A673 (cell line): ENCODE data around the gene ECE1. TPM values are rescaled to one million over a fixed set of nuclear protein-coding genes. Genes with fewer than 3 reads are reported as not detected.

Experiments
- BruUV-seq: library from RNA; stranded (reverse); fragments of 400-500 nt; replicated peaks from 2 replicates; lab custom pipeline; 2021; lab: Mats Ljungman, UMichigan
- CTCF ChIA-PET: fragments of 300-600 bp; sonication (Branson Sonifier 250); formaldehyde crosslinking; loops from one replicate; lab custom pipeline; 2022; ENCODE audit warnings: antibody characterized with exemption; lab: Charles Lee
- POLR2A ChIA-PET: fragments of 300-600 bp; sonication (Branson Sonifier 250); formaldehyde crosslinking; loops from one replicate; lab custom pipeline; 2022; ENCODE audit warnings: antibody characterized with exemption; ENCODE audit not compliant: low non-redundant PET; lab: Charles Lee
- DNase-seq: peaks from one replicate; pipeline ENCODE4 v3.0.0-alpha.2; 2015; ENCODE audit warnings: low spot score
- H3K27ac ChIP-seq: fragments of 200-600 bp; sonication (generic); 2 replicates; pipeline ENCODE4 v1.5.1; 2016; ENCODE audit warnings: mixed run types, low read depth, mild to moderate bottlenecking, mixed read lengths, antibody characterized with exemption, low read length; ENCODE audit not compliant: poor library complexity, severe bottlenecking
- H3K27me3 ChIP-seq: fragments of 200-600 bp; sonication (generic); replicated peaks from 2 replicates; pipeline ENCODE4 v1.6.1; 2017; ENCODE audit warnings: mixed run types, low read depth, mild to moderate bottlenecking, mixed read lengths, antibody characterized with exemption, low read length; ENCODE audit not compliant: insufficient read depth, poor library complexity
- H3K36me3 ChIP-seq: fragments of 200-600 bp; sonication (generic); 2 replicates; pipeline ENCODE4 v1.6.1; 2016; ENCODE audit warnings: mixed run types, mild to moderate bottlenecking, mixed read lengths, antibody characterized with exemption, low read length; ENCODE audit not compliant: insufficient read depth, poor library complexity, severe bottlenecking
- H3K4me1 ChIP-seq: fragments of 200-600 bp; sonication (generic); 2 replicates; pipeline ENCODE4 v1.6.1; 2017; ENCODE audit warnings: mixed run types, mild to moderate bottlenecking, mixed read lengths, antibody characterized with exemption, low read length; ENCODE audit not compliant: insufficient read depth, poor library complexity, severe bottlenecking
- H3K4me3 ChIP-seq: fragments of 200-600 bp; sonication (generic); 2 replicates; pipeline ENCODE4 v1.5.1; 2016; ENCODE audit warnings: low read depth, mixed run types, mild to moderate bottlenecking, mixed read lengths, low read length; ENCODE audit not compliant: poor library complexity, severe bottlenecking
- H3K9me3 ChIP-seq: fragments of 200-600 bp; sonication (generic); 2 replicates; pipeline ENCODE4 v1.6.1; 2016; ENCODE audit warnings: mixed run types, low read depth, mild to moderate bottlenecking, mixed read lengths, antibody characterized with exemption, low read length; ENCODE audit not compliant: poor library complexity, severe bottlenecking
- EZH2 ChIP-seq: fragments of 200-600 bp; sonication (generic); IDR thresholded peaks from 2 replicates; pipeline ENCODE4 v1.6.1; 2017; ENCODE audit warnings: borderline replicate concordance, low read depth, mild to moderate bottlenecking, mixed read lengths, antibody characterized with exemption, low read length; ENCODE audit not compliant: poor library complexity, severe bottlenecking
- intact Hi-C: fragments of 100-400 bp; cut with micrococcal nuclease; formaldehyde crosslinking; loops from one replicate; pipeline ENCODE4 v1.10.0; 2022; ENCODE audit not compliant: unreplicated experiment
- total RNA-seq: library from RNA; stranded (reverse); gene quantifications from 2 replicates; pipeline ENCODE4 v1.2.3, GENCODE V29; 2021
- TF ChIP-seq, protein P1 (sequence below): fragments of 300-800, 200-600 bp; sonication (generic); conservative IDR thresholded peaks from 2 replicates; pipeline ENCODE4 v1.5.1; 2017; ENCODE audit warnings: low read depth, mild to moderate bottlenecking, antibody characterized with exemption, low read length, moderate library complexity, mixed read lengths

The ECE1 gene
- total RNA-seq, 1 experiment from 2014 or later: 31.5 TPM

DNA sequence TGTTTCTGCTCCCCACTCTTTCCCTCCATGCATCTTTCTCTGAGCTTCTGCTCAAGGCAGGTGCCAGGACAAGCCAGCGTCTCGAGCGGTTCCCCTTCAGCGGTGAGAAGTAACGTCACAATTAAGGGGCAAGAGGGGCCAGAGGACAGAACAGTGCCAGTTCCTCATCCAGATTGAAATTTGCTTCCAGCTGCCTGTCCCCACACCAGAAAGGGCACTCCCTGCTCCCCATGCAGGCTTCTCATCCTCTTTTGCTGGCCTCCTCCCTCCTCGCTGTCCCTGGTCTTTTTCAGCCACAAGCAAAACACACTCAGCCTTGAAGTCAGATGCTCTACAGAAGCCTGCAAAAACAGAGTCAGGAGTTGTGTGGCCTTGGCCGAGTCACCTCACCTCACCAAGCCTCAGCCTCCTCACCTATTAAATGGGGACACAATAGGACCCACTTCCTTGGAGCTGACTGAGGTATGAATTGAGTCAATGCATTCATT is 35.0 kb upstream of the ECE1 start:
- intact Hi-C loops: no loop called here

DNA sequence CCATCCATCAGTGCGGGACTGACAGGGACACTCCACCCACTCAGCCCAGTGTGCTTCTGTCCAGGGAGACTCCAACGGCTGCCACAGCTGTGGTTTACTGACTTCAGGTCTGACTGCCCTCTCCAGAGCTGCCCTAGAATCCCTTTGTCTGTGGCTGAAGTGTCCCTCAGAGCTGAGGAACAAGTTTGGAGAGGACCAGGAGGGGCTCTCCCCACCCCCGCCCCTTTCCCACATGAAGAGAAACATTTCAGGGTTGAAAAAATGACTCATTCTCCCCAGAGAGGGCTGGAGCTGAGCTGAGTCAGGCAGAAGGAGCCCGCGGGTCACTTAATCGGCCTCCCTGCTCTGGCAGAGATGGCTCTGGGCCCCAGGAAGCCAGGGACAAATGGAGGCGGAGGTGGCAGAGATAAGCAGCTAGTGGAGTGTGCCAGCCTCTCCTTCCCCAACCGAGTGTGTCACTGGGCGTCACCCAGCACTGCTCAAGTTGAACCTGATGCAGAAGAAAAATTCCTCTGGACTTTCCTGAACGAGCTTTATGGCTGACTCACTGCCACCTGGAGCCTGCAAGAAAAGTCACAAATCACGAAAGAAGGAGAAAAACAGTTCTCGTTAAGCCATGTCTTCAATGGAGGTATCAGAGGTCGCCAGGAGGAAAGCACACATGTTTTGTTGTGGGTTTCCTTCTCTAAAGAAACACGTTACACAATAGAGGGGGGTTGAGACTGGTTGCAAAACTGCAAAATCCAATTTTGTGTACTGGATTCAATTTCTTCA is 34.3 kb upstream of the ECE1 start:
- DNase-seq: peak; percentile 89
- H3K36me3 ChIP-seq: no peaks in the 10 kb centered on the region
- ChIA-PET CTCF (interaction anchor here (0.6 to 0.8 kb wide), 3 partner anchors 54 to 774 kb away, joined by 3 to 5 read pairs (median 3); no protein-coding TSS in a partner anchor), POLR2A (interaction anchor here (0.6 to 0.7 kb wide), 2 partner anchors 10 to 12 kb away, joined by 4 to 9 read pairs; no protein-coding TSS in a partner anchor)
- no peak for TF ChIP-seq EZH2
- TF ChIP-seq, protein P1, sequence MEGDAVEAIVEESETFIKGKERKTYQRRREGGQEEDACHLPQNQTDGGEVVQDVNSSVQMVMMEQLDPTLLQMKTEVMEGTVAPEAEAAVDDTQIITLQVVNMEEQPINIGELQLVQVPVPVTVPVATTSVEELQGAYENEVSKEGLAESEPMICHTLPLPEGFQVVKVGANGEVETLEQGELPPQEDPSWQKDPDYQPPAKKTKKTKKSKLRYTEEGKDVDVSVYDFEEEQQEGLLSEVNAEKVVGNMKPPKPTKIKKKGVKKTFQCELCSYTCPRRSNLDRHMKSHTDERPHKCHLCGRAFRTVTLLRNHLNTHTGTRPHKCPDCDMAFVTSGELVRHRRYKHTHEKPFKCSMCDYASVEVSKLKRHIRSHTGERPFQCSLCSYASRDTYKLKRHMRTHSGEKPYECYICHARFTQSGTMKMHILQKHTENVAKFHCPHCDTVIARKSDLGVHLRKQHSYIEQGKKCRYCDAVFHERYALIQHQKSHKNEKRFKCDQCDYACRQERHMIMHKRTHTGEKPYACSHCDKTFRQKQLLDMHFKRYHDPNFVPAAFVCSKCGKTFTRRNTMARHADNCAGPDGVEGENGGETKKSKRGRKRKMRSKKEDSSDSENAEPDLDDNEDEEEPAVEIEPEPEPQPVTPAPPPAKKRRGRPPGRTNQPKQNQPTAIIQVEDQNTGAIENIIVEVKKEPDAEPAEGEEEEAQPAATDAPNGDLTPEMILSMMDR: no peak
- H3K27me3 ChIP-seq: no peaks in the 10 kb centered on the region
- BruUV-seq: no TSS peak
- H3K27ac ChIP-seq: peak overlapping the region; percentile 86
- no peaks in the 10 kb centered on the region for H3K9me3 ChIP-seq
- H3K4me1 ChIP-seq: peaks cover 51% of the 10 kb centered on the region
- intact Hi-C loops: no loop called here
- no peak overlapping the region for H3K4me3 ChIP-seq

More for the DNA sequence above, 35.0 kb upstream of the ECE1 start:
- no peak for DNase-seq
- peaks cover 46% of the 10 kb centered on the region for H3K4me1 ChIP-seq
- ChIA-PET CTCF (interaction anchor here (0.6 to 2.5 kb wide), 3 partner anchors 43 to 70 kb away, joined by 3 to 8 read pairs (median 3); no protein-coding TSS in a partner anchor), POLR2A (interaction anchor here (0.6 kb wide), 1 partner anchor 9 kb away, joined by 3 read pairs; no protein-coding TSS in a partner anchor)
- no peaks in the 10 kb centered on the region for H3K27me3 ChIP-seq
- no peaks in the 10 kb centered on the region for H3K36me3 ChIP-seq
- no peak overlapping the region for H3K4me3 ChIP-seq
- no peaks in the 10 kb centered on the region for H3K9me3 ChIP-seq
- peak overlapping the region; percentile 86 for H3K27ac ChIP-seq
- no peak for TF ChIP-seq EZH2
- TF ChIP-seq, protein P1: no peak
- no TSS peak for BruUV-seq

DNA sequence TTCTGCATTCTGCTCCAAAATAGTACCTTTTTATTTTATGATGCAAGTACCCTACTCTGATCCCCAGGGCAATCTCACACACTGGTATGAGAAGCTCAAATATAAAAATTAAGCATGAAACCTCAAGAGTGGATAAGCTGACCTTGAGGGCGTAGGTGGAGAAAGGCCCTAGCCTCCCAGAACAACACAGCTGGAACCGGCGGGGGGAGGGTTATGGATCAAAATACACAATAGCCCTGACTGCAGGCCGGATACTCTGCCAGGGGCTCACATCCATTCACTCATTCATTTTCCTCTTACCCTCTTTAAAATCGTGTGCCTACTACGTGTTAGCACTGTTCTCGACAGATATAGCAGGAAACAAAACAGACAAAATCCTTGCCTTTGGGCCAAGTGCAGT is 32.8 kb upstream of the ECE1 start:
- Histone ChIP-seq H3K4me1 (peaks cover 64% of the 10 kb centered on the region), H3K4me3 (no peak overlapping the region), H3K27ac (peak overlapping the region; percentile 23), H3K36me3 (no peaks in the 10 kb centered on the region), H3K9me3 (no peaks in the 10 kb centered on the region), H3K27me3 (no peaks in the 10 kb centered on the region)
- ChIA-PET POLR2A (no interaction called here), CTCF (interaction anchor here (0.6 kb wide), 1 partner anchor 783 kb away, joined by 4 read pairs; no protein-coding TSS in a partner anchor)
- TF ChIP-seq, protein P1: no peak
- no peak for TF ChIP-seq EZH2
- BruUV-seq: no TSS peak
- intact Hi-C loops: no loop called here
- no peak for DNase-seq
